ENCODE results near the gene DAGLB. TPM values are rescaled to one million over a fixed set of nuclear protein-coding genes. Genes with fewer than 3 reads are reported as not detected.

DAGLB gene
- total RNA-seq, 1 donor from 2014 or later: 28.3 TPM

GRCh38 chr7:6432781-6433180 is 15.0 kb downstream of the DAGLB start:
- H2AFZ ChIP-seq (ENCODE audit: low read depth, low read length): no peak overlapping the region
- FAIRE-seq: no peak
- Mint-ChIP-seq H3K4me3 (ENCODE audit: unreplicated experiment) (no peak overlapping the region), H3K27me3 (ENCODE audit: low read depth, unreplicated experiment) (no peaks in the 10 kb centered on the region), H3K36me3 (ENCODE audit: low read depth, unreplicated experiment) (peaks cover 6% of the 10 kb centered on the region), H3K27ac (ENCODE audit: unreplicated experiment) (no peak overlapping the region), H3K9me3 (ENCODE audit: unreplicated experiment) (no peaks in the 10 kb centered on the region), H3K4me1 (ENCODE audit: low read depth, unreplicated experiment) (peaks cover 9% of the 10 kb centered on the region)
- no peaks in the 10 kb centered on the region for H3K9me3 ChIP-seq (ENCODE audit: insufficient read depth, low read depth, low read length)
- no peaks in the 10 kb centered on the region for H3K27me3 ChIP-seq (ENCODE audit: insufficient read depth, low read length)
- H4K20me1 ChIP-seq (ENCODE audit: insufficient read depth, low read length): peaks cover 45% of the 10 kb centered on the region
- TF ChIP-seq CTCF (IDR thresholded peaks at IDR 0.05; ENCODE audit: insufficient read depth, low read depth, low read length) (no peak), EZH2 (IDR thresholded peaks at IDR 0.05; ENCODE audit: insufficient read depth, low read length) (no peak)
- H3K4me2 ChIP-seq (ENCODE audit: low read length): no peak overlapping the region
- H3K9ac ChIP-seq (ENCODE audit: low read length): no peak overlapping the region
- H3K4me3 ChIP-seq (ENCODE audit: insufficient read depth, low read depth, low read length): no peak overlapping the region
- peaks cover 56% of the 10 kb centered on the region for H3K79me2 ChIP-seq (ENCODE audit: insufficient read depth, low read length)
- H3K4me1 ChIP-seq (ENCODE audit: insufficient read depth, low read length): peaks cover 6% of the 10 kb centered on the region
- peaks cover 27% of the 10 kb centered on the region for H3K36me3 ChIP-seq (ENCODE audit: insufficient read depth, low read length)
- no peak overlapping the region for H3K27ac ChIP-seq (ENCODE audit: low read depth, low read length)
- DNase-seq (ENCODE audit: low read depth): no peak

- Mint-ChIP-seq H3K27ac (ENCODE audit: unreplicated experiment) (peak overlapping the region; percentile 10), H3K36me3 (ENCODE audit: low read depth, unreplicated experiment) (peaks cover 7% of the 10 kb centered on the region), H3K27me3 (ENCODE audit: low read depth, unreplicated experiment) (no peaks in the 10 kb centered on the region), H3K4me3 (ENCODE audit: unreplicated experiment) (peak overlapping the region; percentile 9), H3K4me1 (ENCODE audit: low read depth, unreplicated experiment) (peaks cover 9% of the 10 kb centered on the region), H3K9me3 (ENCODE audit: unreplicated experiment) (no peaks in the 10 kb centered on the region)
- H4K20me1 ChIP-seq (ENCODE audit: insufficient read depth, low read length): peaks cover 31% of the 10 kb centered on the region
- no peak overlapping the region for H3K4me3 ChIP-seq (ENCODE audit: insufficient read depth, low read depth, low read length)
- no peak for DNase-seq (ENCODE audit: low read depth)
- H3K4me2 ChIP-seq (ENCODE audit: low read length): no peak overlapping the region
- H3K9ac ChIP-seq (ENCODE audit: low read length): no peak overlapping the region
- H3K27me3 ChIP-seq (ENCODE audit: insufficient read depth, low read length): no peaks in the 10 kb centered on the region
- peaks cover 35% of the 10 kb centered on the region for H3K36me3 ChIP-seq (ENCODE audit: insufficient read depth, low read length)
- FAIRE-seq: no peak
- peaks cover 6% of the 10 kb centered on the region for H3K4me1 ChIP-seq (ENCODE audit: insufficient read depth, low read length)
- no peak overlapping the region for H2AFZ ChIP-seq (ENCODE audit: low read depth, low read length)
- H3K27ac ChIP-seq (ENCODE audit: low read depth, low read length): no peak overlapping the region
- TF ChIP-seq CTCF (IDR thresholded peaks at IDR 0.05; ENCODE audit: insufficient read depth, low read depth, low read length) (no peak), EZH2 (IDR thresholded peaks at IDR 0.05; ENCODE audit: insufficient read depth, low read length) (no peak)
- no peaks in the 10 kb centered on the region for H3K9me3 ChIP-seq (ENCODE audit: insufficient read depth, low read depth, low read length)
- H3K79me2 ChIP-seq (ENCODE audit: insufficient read depth, low read length): peaks cover 39% of the 10 kb centered on the region
Observed at GRCh38 chr7:6430974-6431373, 16.8 kb downstream of the DAGLB start.

- Histone ChIP-seq H3K9ac (ENCODE audit: low read length) (no peak overlapping the region), H3K36me3 (ENCODE audit: insufficient read depth, low read length) (peaks cover 40% of the 10 kb centered on the region), H3K79me2 (ENCODE audit: insufficient read depth, low read length) (peaks cover 36% of the 10 kb centered on the region), H3K4me2 (ENCODE audit: low read length) (no peak overlapping the region), H3K4me3 (ENCODE audit: insufficient read depth, low read depth, low read length) (no peak overlapping the region), H4K20me1 (ENCODE audit: insufficient read depth, low read length) (peaks cover 29% of the 10 kb centered on the region), H2AFZ (ENCODE audit: low read depth, low read length) (no peak overlapping the region), H3K9me3 (ENCODE audit: insufficient read depth, low read depth, low read length) (no peaks in the 10 kb centered on the region), H3K27me3 (ENCODE audit: insufficient read depth, low read length) (no peaks in the 10 kb centered on the region), H3K27ac (ENCODE audit: low read depth, low read length) (peak overlapping the region; percentile 41), H3K4me1 (ENCODE audit: insufficient read depth, low read length) (peaks cover 4% of the 10 kb centered on the region)
- no peak for FAIRE-seq
- Mint-ChIP-seq H3K4me3 (ENCODE audit: unreplicated experiment) (no peak overlapping the region), H3K36me3 (ENCODE audit: low read depth, unreplicated experiment) (peaks cover 10% of the 10 kb centered on the region), H3K27ac (ENCODE audit: unreplicated experiment) (peak overlapping the region; percentile 69), H3K4me1 (ENCODE audit: low read depth, unreplicated experiment) (peaks cover 7% of the 10 kb centered on the region), H3K9me3 (ENCODE audit: unreplicated experiment) (no peaks in the 10 kb centered on the region), H3K27me3 (ENCODE audit: low read depth, unreplicated experiment) (no peaks in the 10 kb centered on the region)
- peak; percentile 55 for DNase-seq (ENCODE audit: low read depth)
- TF ChIP-seq EZH2 (IDR thresholded peaks at IDR 0.05; ENCODE audit: insufficient read depth, low read length) (no peak), CTCF (IDR thresholded peaks at IDR 0.05; ENCODE audit: insufficient read depth, low read depth, low read length) (peak; percentile 24)
Observed at GRCh38 chr7:6430271-6430940, 17.3 kb downstream of the DAGLB start.

Measured in astrocyte (in vitro differentiated cells and primary cell).